ENCODE measurements around the gene DOK5. TPM values are rescaled to one million over a fixed set of nuclear protein-coding genes. Genes with fewer than 3 reads are reported as not detected.

The DOK5 gene
- total RNA-seq, 1 experiment from 2014 or later = not detected

- Histone ChIP-seq H4K20me1 (ENCODE audit: insufficient read depth, low read depth, low read length) (no peaks in the 10 kb centered on the region), H3K9ac (ENCODE audit: low read length) (no peak overlapping the region), H3K79me2 (ENCODE audit: low read length) (no peaks in the 10 kb centered on the region), H2AFZ (ENCODE audit: low read length) (no peak overlapping the region), H3K4me2 (ENCODE audit: low read depth, low read length, poor library complexity, severe bottlenecking) (no peak overlapping the region), H3K9me2 (replicated peaks; ENCODE audit: insufficient read depth, low read length) (no peaks in the 10 kb centered on the region; the same call in 1 of the 2 replicates), H3K9me3 (ENCODE audit: low read length) (no peaks in the 10 kb centered on the region), H3K27me3 (ENCODE audit: low read length) (no peaks in the 10 kb centered on the region), H3K27ac (ENCODE audit: low read length) (no peak overlapping the region), H3K4me3 (ENCODE audit: low read length) (no peak overlapping the region), H3K36me3 (ENCODE audit: insufficient read depth, low read length) (no peaks in the 10 kb centered on the region), H3K4me1 (ENCODE audit: low read length) (no peaks in the 10 kb centered on the region)
- no peak for DNase-seq
These were observed 155.7 kb downstream of the DOK5 start for GRCh38 chr20:54631059-54631458.

GRCh38 chr20:54633374-54634355 lies 158.3 kb downstream of the DOK5 start:
- Histone ChIP-seq H3K9me2 (replicated peaks; ENCODE audit: insufficient read depth, low read length) (no peaks in the 10 kb centered on the region), H3K36me3 (ENCODE audit: insufficient read depth, low read length) (no peaks in the 10 kb centered on the region), H2AFZ (ENCODE audit: low read length) (no peak overlapping the region), H3K79me2 (ENCODE audit: low read length) (no peaks in the 10 kb centered on the region), H3K4me3 (ENCODE audit: low read length) (no peak overlapping the region), H3K27me3 (ENCODE audit: low read length) (no peaks in the 10 kb centered on the region), H4K20me1 (ENCODE audit: insufficient read depth, low read depth, low read length) (no peaks in the 10 kb centered on the region), H3K27ac (ENCODE audit: low read length) (no peak overlapping the region), H3K9ac (ENCODE audit: low read length) (no peak overlapping the region), H3K4me1 (ENCODE audit: low read length) (no peaks in the 10 kb centered on the region), H3K4me2 (ENCODE audit: low read depth, low read length, poor library complexity, severe bottlenecking) (no peak overlapping the region), H3K9me3 (ENCODE audit: low read length) (no peaks in the 10 kb centered on the region)
- peak; percentile 45 for DNase-seq

- H3K9me2 ChIP-seq (replicated peaks; ENCODE audit: insufficient read depth, low read length) = no peaks in the 10 kb centered on the region
- H3K4me3 ChIP-seq (ENCODE audit: low read length) = no peak overlapping the region
These were observed 161.2 kb downstream of the DOK5 start for GRCh38 chr20:54636575-54636974.

GRCh38 chr20:54639941-54640340 lies 164.5 kb downstream of the DOK5 start:
- Histone ChIP-seq H3K9ac (ENCODE audit: low read length) (no peak overlapping the region), H3K9me3 (ENCODE audit: low read length) (no peaks in the 10 kb centered on the region), H3K79me2 (ENCODE audit: low read length) (no peaks in the 10 kb centered on the region), H3K4me2 (ENCODE audit: low read depth, low read length, poor library complexity, severe bottlenecking) (no peak overlapping the region), H3K27me3 (ENCODE audit: low read length) (no peaks in the 10 kb centered on the region), H3K27ac (ENCODE audit: low read length) (no peak overlapping the region), H4K20me1 (ENCODE audit: insufficient read depth, low read depth, low read length) (no peaks in the 10 kb centered on the region), H3K4me1 (ENCODE audit: low read length) (no peaks in the 10 kb centered on the region), H3K36me3 (ENCODE audit: insufficient read depth, low read length) (no peaks in the 10 kb centered on the region), H2AFZ (ENCODE audit: low read length) (no peak overlapping the region), H3K4me3 (ENCODE audit: low read length) (no peak overlapping the region), H3K9me2 (replicated peaks; ENCODE audit: insufficient read depth, low read length) (no peaks in the 10 kb centered on the region)
- DNase-seq = no peak

More at GRCh38 chr20:54636575-54636974, 161.2 kb downstream of the DOK5 start:
- Histone ChIP-seq H3K36me3 (ENCODE audit: insufficient read depth, low read length) (no peaks in the 10 kb centered on the region), H3K79me2 (ENCODE audit: low read length) (no peaks in the 10 kb centered on the region), H3K9me3 (ENCODE audit: low read length) (no peaks in the 10 kb centered on the region), H2AFZ (ENCODE audit: low read length) (no peak overlapping the region), H3K4me1 (ENCODE audit: low read length) (no peaks in the 10 kb centered on the region), H3K27me3 (ENCODE audit: low read length) (no peaks in the 10 kb centered on the region), H3K27ac (ENCODE audit: low read length) (no peak overlapping the region), H4K20me1 (ENCODE audit: insufficient read depth, low read depth, low read length) (no peaks in the 10 kb centered on the region), H3K4me2 (ENCODE audit: low read depth, low read length, poor library complexity, severe bottlenecking) (no peak overlapping the region), H3K9ac (ENCODE audit: low read length) (no peak overlapping the region)
- DNase-seq = no peak

GRCh38 chr20:54640800-54641199 lies 165.4 kb downstream of the DOK5 start:
- Histone ChIP-seq H3K4me2 (ENCODE audit: low read depth, low read length, poor library complexity, severe bottlenecking) (no peak overlapping the region), H3K36me3 (ENCODE audit: insufficient read depth, low read length) (no peaks in the 10 kb centered on the region), H3K79me2 (ENCODE audit: low read length) (no peaks in the 10 kb centered on the region), H3K9me2 (replicated peaks; ENCODE audit: insufficient read depth, low read length) (no peaks in the 10 kb centered on the region), H3K4me1 (ENCODE audit: low read length) (no peaks in the 10 kb centered on the region), H3K4me3 (ENCODE audit: low read length) (no peak overlapping the region), H3K27ac (ENCODE audit: low read length) (no peak overlapping the region), H3K9me3 (ENCODE audit: low read length) (no peaks in the 10 kb centered on the region), H3K9ac (ENCODE audit: low read length) (no peak overlapping the region), H3K27me3 (ENCODE audit: low read length) (no peaks in the 10 kb centered on the region), H4K20me1 (ENCODE audit: insufficient read depth, low read depth, low read length) (no peaks in the 10 kb centered on the region), H2AFZ (ENCODE audit: low read length) (no peak overlapping the region)
- no peak for DNase-seq

GRCh38 chr20:54642864-54643667 lies 167.7 kb downstream of the DOK5 start:
- no peak overlapping the region for H3K4me3 ChIP-seq (ENCODE audit: low read length)
- H3K27ac ChIP-seq (ENCODE audit: low read length) = no peak overlapping the region
- H4K20me1 ChIP-seq (ENCODE audit: insufficient read depth, low read depth, low read length) = no peaks in the 10 kb centered on the region
- H3K36me3 ChIP-seq (ENCODE audit: insufficient read depth, low read length) = no peaks in the 10 kb centered on the region
- no peak overlapping the region for H2AFZ ChIP-seq (ENCODE audit: low read length)
- DNase-seq = no peak
- H3K4me1 ChIP-seq (ENCODE audit: low read length) = no peaks in the 10 kb centered on the region
- H3K4me2 ChIP-seq (ENCODE audit: low read depth, low read length, poor library complexity, severe bottlenecking) = no peak overlapping the region
- H3K79me2 ChIP-seq (ENCODE audit: low read length) = no peaks in the 10 kb centered on the region
- no peaks in the 10 kb centered on the region for H3K27me3 ChIP-seq (ENCODE audit: low read length)
- no peak overlapping the region for H3K9ac ChIP-seq (ENCODE audit: low read length)
- H3K9me2 ChIP-seq (replicated peaks; ENCODE audit: insufficient read depth, low read length) = no peaks in the 10 kb centered on the region
- H3K9me3 ChIP-seq (ENCODE audit: low read length) = no peaks in the 10 kb centered on the region

GRCh38 chr20:54643761-54644160 lies 168.4 kb downstream of the DOK5 start:
- H3K4me2 ChIP-seq (ENCODE audit: low read depth, low read length, poor library complexity, severe bottlenecking) = no peak overlapping the region
- H3K27ac ChIP-seq (ENCODE audit: low read length) = no peak overlapping the region

More at GRCh38 chr20:54643761-54644160, 168.4 kb downstream of the DOK5 start:
- H3K4me1 ChIP-seq (ENCODE audit: low read length) = no peaks in the 10 kb centered on the region
- no peak overlapping the region for H3K4me3 ChIP-seq (ENCODE audit: low read length)
- no peaks in the 10 kb centered on the region for H3K9me3 ChIP-seq (ENCODE audit: low read length)
- H3K9me2 ChIP-seq (replicated peaks; ENCODE audit: insufficient read depth, low read length) = no peaks in the 10 kb centered on the region
- H3K36me3 ChIP-seq (ENCODE audit: insufficient read depth, low read length) = no peaks in the 10 kb centered on the region
- DNase-seq = no peak
- no peak overlapping the region for H3K9ac ChIP-seq (ENCODE audit: low read length)
- H3K79me2 ChIP-seq (ENCODE audit: low read length) = no peaks in the 10 kb centered on the region
- no peaks in the 10 kb centered on the region for H3K27me3 ChIP-seq (ENCODE audit: low read length)
- H4K20me1 ChIP-seq (ENCODE audit: insufficient read depth, low read depth, low read length) = no peaks in the 10 kb centered on the region
- no peak overlapping the region for H2AFZ ChIP-seq (ENCODE audit: low read length)
